Measurements from ENCODE around the gene CUL1. TPM values are rescaled to one million over a fixed set of nuclear protein-coding genes. Genes with fewer than 3 reads are reported as not detected.
"Not testable (repeated sequence)": the region's sequence is repeated elsewhere in the genome, so short reads cannot be mapped to it uniquely, and the experiment has no call there.

Gene CUL1
- total and polyA plus RNA-seq, 7 experiments from 2014 or later: 39.0 to 74.0 (median 53.6) TPM

DNA sequence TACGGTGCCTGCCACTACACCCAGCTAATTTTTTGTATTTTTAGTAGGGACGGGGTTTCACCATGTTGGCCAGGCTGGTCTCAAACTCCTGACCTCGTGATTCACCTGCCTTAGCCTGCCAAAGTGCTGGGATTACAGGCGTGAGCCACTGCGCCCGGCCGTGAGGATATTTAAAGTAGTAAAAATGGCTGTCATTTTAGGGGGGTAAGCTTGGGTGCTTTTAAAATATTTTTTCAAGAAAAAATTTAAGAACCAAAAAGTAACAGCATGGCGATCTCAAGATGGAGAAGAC is 4.9 kb downstream of the CUL1 start:
- peaks cover 61 to 88% (median 82%) of the 10 kb centered on the region in 7 donors for H3K4me1 Mint-ChIP-seq
- DNase-seq; H3K27ac Mint-ChIP-seq; H3K36me3 ChIP-seq (ENCODE audit: control insufficient read depth in 2 of 3, insufficient read depth in 3 of 3, low read length in 3 of 3); H3K4me3 ChIP-seq (ENCODE audit: low read length); H3K27me3 Mint-ChIP-seq; H3K9me3 ChIP-seq (ENCODE audit: control insufficient read depth in 2 of 3, low read length in 3 of 3); H3K9me3 Mint-ChIP-seq; H3K36me3 Mint-ChIP-seq; H3K27ac ChIP-seq (ENCODE audit: low read depth, low read length); H3K27me3 ChIP-seq (ENCODE audit: control insufficient read depth in 2 of 2, insufficient read depth in 2 of 2, low read length in 2 of 2); ATAC-seq: not testable (repeated sequence)
- ChIA-PET CTCF (interaction anchor here (0.6 to 0.7 kb wide), 2 partner anchors 9 to 23 kb away, joined by 3 read pairs; no protein-coding TSS in a partner anchor), POLR2A (interaction anchor here (0.6 to 1.4 kb wide), 2 partner anchors 16 to 20 kb away, joined by 3 to 5 read pairs; no protein-coding TSS in a partner anchor)
- peaks cover 20 to 50% of the 10 kb centered on the region in 2 donors for H3K4me1 ChIP-seq (ENCODE audit: control insufficient read depth in 2 of 2, insufficient read depth in 2 of 2, low read length in 2 of 2)
- intact Hi-C loops (cut with micrococcal nuclease): loop anchor here in 1 of 2 donors (5.0 kb wide), 1 partner anchor 69 kb away; no protein-coding TSS in a partner anchor
- H3K4me3 Mint-ChIP-seq: peak overlapping the region in 5 of 10 donors; percentile 5 to 95 (median 43)

DNA sequence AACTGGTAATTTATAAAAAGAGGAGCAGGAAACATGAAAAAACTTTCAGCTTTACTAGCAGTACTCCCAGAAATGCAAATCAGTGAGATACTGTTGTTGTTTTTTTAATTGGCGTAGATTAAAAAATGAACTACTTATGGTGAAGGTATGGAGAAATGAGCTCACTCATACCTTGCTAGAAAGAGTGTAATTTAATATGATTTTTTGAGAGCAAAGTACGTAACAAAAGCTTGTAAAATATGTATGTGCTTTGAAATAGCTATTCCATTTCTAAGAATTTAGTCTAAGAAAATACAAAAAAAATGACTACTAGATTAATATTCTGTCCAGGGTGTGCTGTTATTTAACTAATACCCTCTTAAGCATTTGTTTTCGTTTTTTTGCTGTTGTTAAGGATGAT is 5.5 kb downstream of the CUL1 start:
- Mint-ChIP-seq H3K36me3 (peaks cover 0 to 8% (median 0%) of the 10 kb centered on the region in 5 donors), H3K27ac (no peak overlapping the region), H3K4me1 (peaks cover 64 to 94% (median 88%) of the 10 kb centered on the region in 7 donors), H3K27me3 (no peaks in the 10 kb centered on the region), H3K9me3 (no peaks in the 10 kb centered on the region), H3K4me3 (peak overlapping the region in 5 of 10 donors; percentile 5 to 95 (median 43))
- H3K36me3 ChIP-seq (ENCODE audit: control insufficient read depth in 2 of 3, insufficient read depth in 3 of 3, low read length in 3 of 3): no peaks in the 10 kb centered on the region
- H3K4me1 ChIP-seq (ENCODE audit: control insufficient read depth in 2 of 2, insufficient read depth in 2 of 2, low read length in 2 of 2): peaks cover 20 to 50% of the 10 kb centered on the region in 2 donors
- ChIA-PET CTCF (interaction anchor here (0.6 to 0.7 kb wide), 4 partner anchors 9 to 200 kb away, joined by 3 read pairs; no protein-coding TSS in a partner anchor), POLR2A (no interaction called here)
- DNase-seq (no peak), ATAC-seq (no peak)
- H3K27ac ChIP-seq (ENCODE audit: low read depth, low read length): no peak overlapping the region
- H3K4me3 ChIP-seq (ENCODE audit: low read length): no peak overlapping the region
- H3K27me3 ChIP-seq (ENCODE audit: control insufficient read depth in 2 of 2, insufficient read depth in 2 of 2, low read length in 2 of 2): no peaks in the 10 kb centered on the region
- no peaks in the 10 kb centered on the region for H3K9me3 ChIP-seq (ENCODE audit: control insufficient read depth in 2 of 3, low read length in 3 of 3)
- intact Hi-C loops (cut with micrococcal nuclease): loop anchor here in 1 of 2 donors (5.0 kb wide), 1 partner anchor 68 kb away; no protein-coding TSS in a partner anchor

GRCh38 chr7:148704970-148705369 is 6.3 kb downstream of the CUL1 start:
- H3K4me3 ChIP-seq (ENCODE audit: low read length): no peak overlapping the region
- DNase-seq (no peak), ATAC-seq (no peak)
- peaks cover 62 to 100% (median 93%) of the 10 kb centered on the region in 7 donors for H3K4me1 Mint-ChIP-seq
- H3K9me3 Mint-ChIP-seq: no peaks in the 10 kb centered on the region
- no peak overlapping the region for H3K27ac ChIP-seq (ENCODE audit: low read depth, low read length)
- no peaks in the 10 kb centered on the region for H3K27me3 Mint-ChIP-seq
- H3K36me3 ChIP-seq (ENCODE audit: control insufficient read depth in 2 of 3, insufficient read depth in 3 of 3, low read length in 3 of 3): no peaks in the 10 kb centered on the region
- peaks cover 0 to 7% (median 0%) of the 10 kb centered on the region in 5 donors for H3K36me3 Mint-ChIP-seq
- CTCF ChIA-PET: no interaction called here
- POLR2A ChIA-PET: interaction anchor here (0.6 kb wide), 1 partner anchor 147 kb away, joined by 3 read pairs; no protein-coding TSS in a partner anchor
- H3K4me1 ChIP-seq (ENCODE audit: control insufficient read depth in 2 of 2, insufficient read depth in 2 of 2, low read length in 2 of 2): peaks cover 20 to 50% of the 10 kb centered on the region in 2 donors
- no peaks in the 10 kb centered on the region for H3K9me3 ChIP-seq (ENCODE audit: control insufficient read depth in 2 of 3, low read length in 3 of 3)
- no peaks in the 10 kb centered on the region for H3K27me3 ChIP-seq (ENCODE audit: control insufficient read depth in 2 of 2, insufficient read depth in 2 of 2, low read length in 2 of 2)
- peak overlapping the region in 7 of 10 donors; percentile 20 to 72 (median 51) for H3K4me3 Mint-ChIP-seq
- no peak overlapping the region for H3K27ac Mint-ChIP-seq
- intact Hi-C loops (cut with micrococcal nuclease): loop anchor here in 1 of 2 donors (5.0 kb wide), 1 partner anchor 67 kb away; no protein-coding TSS in a partner anchor

DNA sequence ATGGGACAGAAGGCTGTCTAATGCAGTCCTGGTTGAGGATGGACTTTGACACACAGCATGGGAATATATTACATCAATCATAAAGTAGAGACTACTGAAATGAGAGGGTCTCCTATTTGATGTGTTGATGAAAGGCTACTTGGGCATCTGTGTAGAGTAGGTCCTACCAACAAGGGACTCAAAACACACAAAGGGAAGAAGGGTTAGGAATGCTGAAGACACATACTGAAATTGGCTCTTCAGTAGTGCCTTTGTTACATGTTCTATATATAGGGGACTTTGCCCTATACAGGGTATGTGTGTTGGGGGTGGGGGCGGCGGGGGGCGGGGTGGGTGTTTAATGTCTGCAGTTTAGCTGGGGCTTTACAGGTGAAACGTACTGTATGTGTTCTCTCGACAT is 7.7 kb downstream of the CUL1 start:
- H3K27me3 ChIP-seq (ENCODE audit: control insufficient read depth in 2 of 2, insufficient read depth in 2 of 2, low read length in 2 of 2): no peaks in the 10 kb centered on the region
- ChIA-PET CTCF (interaction anchor here (0.6 kb wide), 1 partner anchor 17 kb away, joined by 6 read pairs; no protein-coding TSS in a partner anchor), POLR2A (interaction anchor here (1.0 kb wide), 1 partner anchor 8 kb away, joined by 3 read pairs; no protein-coding TSS in a partner anchor)
- no peak overlapping the region for H3K4me3 ChIP-seq (ENCODE audit: low read length)
- no peaks in the 10 kb centered on the region for H3K36me3 ChIP-seq (ENCODE audit: control insufficient read depth in 2 of 3, insufficient read depth in 3 of 3, low read length in 3 of 3)
- ATAC-seq (no peak), DNase-seq (no peak)
- H3K4me1 ChIP-seq (ENCODE audit: control insufficient read depth in 2 of 2, insufficient read depth in 2 of 2, low read length in 2 of 2): peaks cover 13 to 44% of the 10 kb centered on the region in 2 donors
- Mint-ChIP-seq H3K27ac (peak overlapping the region in 1 of 9 donors; percentile 32), H3K4me3 (peak overlapping the region in 6 of 10 donors; percentile 38 to 64 (median 42)), H3K4me1 (peaks cover 56 to 100% (median 90%) of the 10 kb centered on the region in 7 donors), H3K36me3 (peaks cover 0 to 4% (median 0%) of the 10 kb centered on the region in 5 donors), H3K9me3 (no peaks in the 10 kb centered on the region), H3K27me3 (no peaks in the 10 kb centered on the region)
- H3K27ac ChIP-seq (ENCODE audit: low read depth, low read length): no peak overlapping the region
- no peaks in the 10 kb centered on the region for H3K9me3 ChIP-seq (ENCODE audit: control insufficient read depth in 2 of 3, low read length in 3 of 3)
- intact Hi-C loops (cut with micrococcal nuclease): no loop called here

- Mint-ChIP-seq H3K27me3 (no peaks in the 10 kb centered on the region), H3K4me1 (peaks cover 52 to 100% (median 89%) of the 10 kb centered on the region in 7 donors), H3K27ac (peak overlapping the region in 4 of 9 donors; percentile 3 to 28 (median 18)), H3K36me3 (peaks cover 0 to 5% (median 0%) of the 10 kb centered on the region in 5 donors), H3K4me3 (peak overlapping the region in 9 of 10 donors; percentile 10 to 66 (median 47)), H3K9me3 (no peaks in the 10 kb centered on the region)
- Histone ChIP-seq H3K4me3 (ENCODE audit: low read length) (no peak overlapping the region), H3K4me1 (ENCODE audit: control insufficient read depth in 2 of 2, insufficient read depth in 2 of 2, low read length in 2 of 2) (peaks cover 0 to 33% of the 10 kb centered on the region in 2 donors), H3K9me3 (ENCODE audit: control insufficient read depth in 2 of 3, low read length in 3 of 3) (no peaks in the 10 kb centered on the region), H3K36me3 (ENCODE audit: control insufficient read depth in 2 of 3, insufficient read depth in 3 of 3, low read length in 3 of 3) (no peaks in the 10 kb centered on the region), H3K27ac (ENCODE audit: low read depth, low read length) (no peak overlapping the region), H3K27me3 (ENCODE audit: control insufficient read depth in 2 of 2, insufficient read depth in 2 of 2, low read length in 2 of 2) (no peaks in the 10 kb centered on the region)
- ChIA-PET POLR2A (interaction anchor here (0.6 to 2.0 kb wide), 2 partner anchors 10 to 12 kb away, joined by 3 to 8 read pairs; partner anchors contain the start of gene CUL1), CTCF (interaction anchor here (0.5 to 0.7 kb wide), 3 partner anchors 10 to 421 kb away, joined by 3 read pairs; partner anchors contain the start of gene CUL1)
- intact Hi-C loops (cut with micrococcal nuclease): no loop called here
- peak; percentile 58 for ATAC-seq
- no peak for DNase-seq
Observed at GRCh38 chr7:148708026-148708885, 9.6 kb downstream of the CUL1 start.

DNA sequence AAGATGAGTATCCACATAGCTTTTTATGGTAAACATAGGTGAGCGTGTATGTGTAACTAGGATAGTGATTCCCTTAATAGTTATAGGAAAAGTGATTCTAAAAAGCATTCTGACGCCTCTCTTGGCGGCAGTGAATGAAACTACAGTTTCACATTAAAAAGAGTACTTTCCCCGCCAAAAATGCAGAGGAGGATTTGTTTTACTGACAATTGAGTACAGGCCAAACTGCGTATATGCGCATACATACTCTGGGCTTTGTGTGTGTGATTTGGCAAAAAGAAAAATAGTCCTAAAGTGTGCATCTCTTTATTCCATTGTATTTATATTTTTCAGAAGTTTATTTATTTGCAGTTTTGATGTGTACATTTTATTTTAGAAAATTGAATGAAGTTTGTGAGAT is 10.3 kb downstream of the CUL1 start:
- ChIA-PET CTCF (interaction anchor here (0.7 kb wide), 2 partner anchors 11 to 255 kb away, joined by 3 read pairs; partner anchors contain the start of gene CUL1), POLR2A (interaction anchor here (0.6 to 2.0 kb wide), 3 partner anchors 10 to 19 kb away, joined by 3 to 8 read pairs (median 3); partner anchors contain the start of gene CUL1)
- Mint-ChIP-seq H3K4me3 (peak overlapping the region in 2 of 10 donors; percentile 10 to 48), H3K27me3 (no peaks in the 10 kb centered on the region), H3K36me3 (peaks cover 0 to 5% (median 0%) of the 10 kb centered on the region in 5 donors), H3K9me3 (no peaks in the 10 kb centered on the region), H3K4me1 (peaks cover 51 to 100% (median 91%) of the 10 kb centered on the region in 7 donors), H3K27ac (no peak overlapping the region)
- no peak for DNase-seq
- peaks cover under 1 to 32% of the 10 kb centered on the region in 2 donors for H3K4me1 ChIP-seq (ENCODE audit: control insufficient read depth in 2 of 2, insufficient read depth in 2 of 2, low read length in 2 of 2)
- intact Hi-C loops (cut with micrococcal nuclease): no loop called here
- H3K9me3 ChIP-seq (ENCODE audit: control insufficient read depth in 2 of 3, low read length in 3 of 3): no peaks in the 10 kb centered on the region
- no peak for ATAC-seq
- H3K27ac ChIP-seq (ENCODE audit: low read depth, low read length): no peak overlapping the region
- H3K4me3 ChIP-seq (ENCODE audit: low read length): no peak overlapping the region
- no peaks in the 10 kb centered on the region for H3K27me3 ChIP-seq (ENCODE audit: control insufficient read depth in 2 of 2, insufficient read depth in 2 of 2, low read length in 2 of 2)
- no peaks in the 10 kb centered on the region for H3K36me3 ChIP-seq (ENCODE audit: control insufficient read depth in 2 of 3, insufficient read depth in 3 of 3, low read length in 3 of 3)

Data from naive thymus-derived CD4-positive, alpha-beta T cell (primary cell).